OCI-LY1 (cell line): ENCODE results near the gene STXBP6.

Source experiments
- H2AFZ ChIP-seq: fragments of 200-600 bp; sonication (generic), shearing (Covaris generic); 2 replicates; pipeline ENCODE4 v1.6.0; 2014; ENCODE audit warnings: antibody characterized with exemption, mild to moderate bottlenecking, low read length
- H3F3A ChIP-seq: fragments of 200-600 bp; sonication (generic), shearing (Covaris generic); 2 replicates; pipeline ENCODE4 v1.6.0; 2014; ENCODE audit warnings: mild to moderate bottlenecking, antibody characterized with exemption, low read length, moderate library complexity; ENCODE audit not compliant: insufficient read depth
- H3K27ac ChIP-seq: fragments of 200-600 bp; sonication (generic); 2 replicates; pipeline ENCODE4 v1.5.1; 2014; ENCODE audit warnings: low read length, mixed run types, mild to moderate bottlenecking, low read depth; ENCODE audit not compliant: poor library complexity, severe bottlenecking
- H3K27me3 ChIP-seq: fragments of 200-600 bp; sonication (generic); 2 replicates; pipeline ENCODE4 v1.6.0; 2014; ENCODE audit warnings: antibody characterized with exemption, mild to moderate bottlenecking, low read length, moderate library complexity; ENCODE audit not compliant: insufficient read depth
- H3K36me3 ChIP-seq: fragments of 200-600 bp; sonication (generic); 2 replicates; pipeline ENCODE4 v1.6.1; 2014; ENCODE audit warnings: mild to moderate bottlenecking, antibody characterized with exemption, low read length, moderate library complexity, mixed read lengths; ENCODE audit not compliant: insufficient read depth
- H3K4me1 ChIP-seq: fragments of 200-600 bp; sonication (generic); 2 replicates; pipeline ENCODE4 v1.5.1; 2014; ENCODE audit warnings: mild to moderate bottlenecking, low read length, moderate library complexity; ENCODE audit not compliant: insufficient read depth, severe bottlenecking
- H3K4me2 ChIP-seq: fragments of 200-600 bp; sonication (generic), shearing (Covaris generic); 2 replicates; pipeline ENCODE4 v1.6.1; 2014; ENCODE audit warnings: low read length
- H3K4me3 ChIP-seq: fragments of 200-600 bp; sonication (generic); 2 replicates; pipeline ENCODE4 v1.5.1; 2014; ENCODE audit warnings: low read length, low read depth, mild to moderate bottlenecking, mixed read lengths; ENCODE audit not compliant: poor library complexity, severe bottlenecking
- H3K79me2 ChIP-seq: fragments of 200-600 bp; shearing (Covaris generic); 2 replicates; pipeline ENCODE4 v1.6.1; 2016; ENCODE audit warnings: mixed run types, low read length, mixed read lengths; ENCODE audit not compliant: insufficient read depth
- H3K9ac ChIP-seq: fragments of 200-600 bp; sonication (generic), shearing (Covaris generic); 2 replicates; pipeline ENCODE4 v1.6.1; 2014; ENCODE audit warnings: mild to moderate bottlenecking, low read length, mixed read lengths
- H3K9me2 ChIP-seq: fragments of 200-600 bp; sonication (generic), shearing (Covaris generic); 2 replicates; pipeline ENCODE4 v1.6.1; 2014; ENCODE audit warnings: low read depth, mild to moderate bottlenecking, low read length, mixed read lengths
- H3K9me3 ChIP-seq: fragments of 200-600 bp; shearing (Covaris generic); 2 replicates; pipeline ENCODE4 v1.6.1; 2014; ENCODE audit warnings: low read length, mixed read lengths
- H4K20me1 ChIP-seq: fragments of 200-600 bp; sonication (generic), shearing (Covaris generic); 2 replicates; pipeline ENCODE4 v1.6.0; 2016; ENCODE audit warnings: mild to moderate bottlenecking, low read length; ENCODE audit not compliant: insufficient read depth
- CTCF ChIP-seq: fragments of 200-600 bp; sonication (generic), shearing (Covaris generic); IDR thresholded peaks from 2 replicates; pipeline ENCODE4 v1.5.1; 2017; ENCODE audit warnings: mild to moderate bottlenecking, antibody characterized with exemption, low read length, moderate library complexity, mixed read lengths
- EZH2 ChIP-seq: fragments of 200-600 bp; sonication (generic), shearing (Covaris generic); IDR thresholded peaks from 2 replicates; pipeline ENCODE4 v1.8.0; 2017; ENCODE audit warnings: borderline replicate concordance, mixed run types, mild to moderate bottlenecking, antibody characterized with exemption, low read length, moderate library complexity, mixed read lengths

The STXBP6 gene

DNA sequence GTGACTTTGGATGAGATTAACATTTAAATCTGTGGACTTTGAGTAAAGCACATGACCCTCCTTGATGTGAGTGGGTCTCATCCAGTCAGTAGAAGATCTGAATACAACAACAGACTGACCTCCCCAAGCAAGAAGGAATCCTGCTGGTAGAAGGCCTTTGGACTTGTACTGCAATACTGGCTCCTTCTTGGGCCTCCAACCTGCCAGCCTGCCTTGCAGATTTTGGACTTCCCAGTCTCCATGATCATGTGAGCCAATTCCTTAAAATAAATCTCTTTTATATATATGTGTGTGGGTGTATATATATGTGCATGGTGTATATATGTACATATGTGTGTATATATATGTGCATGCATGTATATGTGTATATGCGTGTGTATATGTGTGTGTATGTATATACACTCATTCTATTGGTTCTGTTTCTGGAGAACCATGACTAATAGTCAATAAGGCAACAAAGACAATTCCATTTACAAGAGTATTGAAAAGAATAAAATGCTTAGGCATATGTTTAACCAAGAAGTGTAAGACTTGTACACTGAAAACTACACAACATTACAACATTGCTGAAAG, 183.8 kb downstream of the STXBP6 start:
- H3K27ac ChIP-seq: no peak overlapping the region
- no peak overlapping the region for H3K9ac ChIP-seq
- no peaks in the 10 kb centered on the region for H4K20me1 ChIP-seq
- TF ChIP-seq EZH2 (no peak), CTCF (no peak)
- H2AFZ ChIP-seq: no peak overlapping the region
- no peaks in the 10 kb centered on the region for H3K9me2 ChIP-seq
- H3K4me2 ChIP-seq: no peak overlapping the region
- H3K4me3 ChIP-seq: no peak overlapping the region
- no peaks in the 10 kb centered on the region for H3F3A ChIP-seq
- H3K36me3 ChIP-seq: no peaks in the 10 kb centered on the region
- H3K27me3 ChIP-seq: no peaks in the 10 kb centered on the region
- no peaks in the 10 kb centered on the region for H3K4me1 ChIP-seq
- no peaks in the 10 kb centered on the region for H3K9me3 ChIP-seq
- H3K79me2 ChIP-seq: no peaks in the 10 kb centered on the region

- no peaks in the 10 kb centered on the region for H3F3A ChIP-seq
- H3K27ac ChIP-seq: no peak overlapping the region
- no peak overlapping the region for H3K9ac ChIP-seq
- H4K20me1 ChIP-seq: no peaks in the 10 kb centered on the region
- H3K9me2 ChIP-seq: no peaks in the 10 kb centered on the region
- no peak overlapping the region for H3K4me3 ChIP-seq
- H3K27me3 ChIP-seq: no peaks in the 10 kb centered on the region
- no peaks in the 10 kb centered on the region for H3K9me3 ChIP-seq
- H3K4me1 ChIP-seq: no peaks in the 10 kb centered on the region
- H3K79me2 ChIP-seq: no peaks in the 10 kb centered on the region
- TF ChIP-seq CTCF: no peak
- TF ChIP-seq EZH2: no peak
- no peak overlapping the region for H2AFZ ChIP-seq
- H3K4me2 ChIP-seq: no peak overlapping the region
- H3K36me3 ChIP-seq: no peaks in the 10 kb centered on the region
Measured at GRCh38 chr14:24863968-24864684, 185.8 kb downstream of the STXBP6 start.

DNA sequence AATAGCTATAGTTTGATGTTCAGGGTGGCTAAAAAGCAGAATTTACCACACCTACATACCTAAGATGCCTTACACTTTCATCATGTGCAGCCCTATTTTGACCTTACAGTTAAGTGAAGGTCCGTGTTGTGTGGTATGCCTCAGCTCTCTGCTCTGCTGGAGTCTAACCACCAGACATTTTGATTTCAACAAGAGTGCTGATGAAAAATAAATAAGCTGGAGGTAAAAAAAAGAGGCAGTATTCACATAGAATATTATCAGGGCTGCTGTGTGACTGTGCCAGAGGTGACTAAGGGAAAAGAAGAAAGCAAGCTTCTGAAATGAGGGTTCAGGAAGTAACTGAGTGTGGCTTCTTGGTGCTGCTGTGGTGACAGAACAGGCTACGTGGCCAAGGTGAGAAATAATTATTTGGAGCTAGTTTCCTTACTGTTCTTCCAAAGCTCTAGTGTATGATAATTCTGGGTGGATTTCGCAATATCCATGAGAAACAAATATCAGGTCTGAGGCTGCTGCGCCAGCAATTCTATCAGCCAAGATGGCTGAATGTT, 188.8 kb downstream of the STXBP6 start:
- H3K9me2 ChIP-seq: no peaks in the 10 kb centered on the region
- H4K20me1 ChIP-seq: no peaks in the 10 kb centered on the region
- H3K9me3 ChIP-seq: no peaks in the 10 kb centered on the region
- no peak overlapping the region for H2AFZ ChIP-seq
- no peaks in the 10 kb centered on the region for H3F3A ChIP-seq
- no peaks in the 10 kb centered on the region for H3K79me2 ChIP-seq
- no peak overlapping the region for H3K4me3 ChIP-seq
- no peak overlapping the region for H3K4me2 ChIP-seq
- H3K36me3 ChIP-seq: no peaks in the 10 kb centered on the region
- no peak overlapping the region for H3K9ac ChIP-seq
- H3K4me1 ChIP-seq: no peaks in the 10 kb centered on the region
- H3K27me3 ChIP-seq: no peaks in the 10 kb centered on the region
- H3K27ac ChIP-seq: no peak overlapping the region
- TF ChIP-seq CTCF (no peak), EZH2 (no peak)
